Panc1 (cell line): Measurements from ENCODE around the gene FBN1. TPM values are rescaled to one million over a fixed set of nuclear protein-coding genes. Genes with fewer than 3 reads are reported as not detected.

Experiments used
- ATAC-seq: fragments of 200-7000 bp; cut with Tn5 transposase; 2 replicates; pipeline ENCODE4 v1.9.1; 2020; ENCODE audit warnings: mild to moderate bottlenecking, moderate library complexity
- BruUV-seq: library from RNA; stranded (reverse); fragments of 400-500 nt; replicated peaks from 2 replicates; lab custom pipeline; 2021; lab: Mats Ljungman, UMichigan
- CTCF ChIA-PET: fragments of 300-600 bp; sonication (Branson Sonifier 250); formaldehyde crosslinking; loops from one replicate; lab custom pipeline; 2022; ENCODE audit warnings: antibody characterized with exemption; lab: Charles Lee
- POLR2A ChIA-PET: fragments of 300-600 bp; sonication (Branson Sonifier 250); formaldehyde crosslinking; loops from one replicate; lab custom pipeline; 2022; ENCODE audit warnings: antibody characterized with exemption; lab: Charles Lee
- DNase-seq: peaks from one replicate; pipeline ENCODE4 v3.0.0-alpha.2; 2010; ENCODE audit warnings: low read depth, low spot score
- H3K27ac ChIP-seq: 2 replicates; pipeline ENCODE4 v1.5.1; 2011; ENCODE audit warnings: mild to moderate bottlenecking, low read length, inconsistent platforms
- H3K27me3 ChIP-seq: fragments of 200-500 bp; sonication (Bioruptor generic); 2 replicates; pipeline ENCODE4 v1.6.0; 2014; ENCODE audit warnings: low read length, inconsistent platforms; ENCODE audit not compliant: control insufficient read depth, insufficient read depth
- H3K36me3 ChIP-seq: fragments of 200-500 bp; sonication (Bioruptor generic); 2 replicates; pipeline ENCODE4 v1.5.1; 2014; ENCODE audit warnings: inconsistent platforms, mild to moderate bottlenecking, low read length, moderate library complexity; ENCODE audit not compliant: control insufficient read depth, insufficient read depth
- H3K4me1 ChIP-seq: 2 replicates; pipeline ENCODE4 v1.5.1; 2011; ENCODE audit warnings: inconsistent platforms, mild to moderate bottlenecking, low read length, moderate library complexity; ENCODE audit not compliant: control insufficient read depth, insufficient read depth
- H3K4me3 ChIP-seq, 2 experiments: 2 replicates each; pipeline ENCODE4 v1.5.1; 2011 to 2012; ENCODE audit warnings: low read depth in 2 of 2, low read length in 2 of 2, mild to moderate bottlenecking in 2 of 2, inconsistent platforms in 1 of 2, moderate library complexity in 1 of 2
- H3K9me3 ChIP-seq: fragments of 200-500 bp; sonication (Bioruptor generic); 2 replicates; pipeline ENCODE4 v1.5.1; 2014; ENCODE audit warnings: low read depth, mild to moderate bottlenecking, inconsistent platforms, low read length, moderate library complexity; ENCODE audit not compliant: control insufficient read depth, insufficient read depth
- CTCF ChIP-seq: fragments of 450-650 bp; IDR thresholded peaks from 2 replicates; pipeline ENCODE4 v1.5.1; 2017; ENCODE audit warnings: mild to moderate bottlenecking
- POLR2AphosphoS5 ChIP-seq: IDR thresholded peaks from 2 replicates; pipeline ENCODE4 v1.6.1; 2012; ENCODE audit warnings: mild to moderate bottlenecking, low read depth, low read length, moderate library complexity
- REST ChIP-seq, 2 experiments: IDR thresholded peaks; 2 replicates each; pipeline ENCODE4 v1.6.1; 2011 to 2012; ENCODE audit warnings: low read depth in 2 of 2, control low read depth in 1 of 2, low read length in 1 of 2, mild to moderate bottlenecking in 1 of 2, moderate library complexity in 1 of 2; ENCODE audit not compliant: insufficient read depth in 1 of 2
- SIN3A ChIP-seq: IDR thresholded peaks from 2 replicates; pipeline ENCODE4 v1.6.1; 2012; ENCODE audit warnings: low read depth, mild to moderate bottlenecking, low read length, moderate library complexity, borderline replicate concordance; ENCODE audit not compliant: insufficient read depth
- TCF7L2 ChIP-seq: IDR thresholded peaks from 2 replicates; pipeline ENCODE4 v1.6.1; 2011; ENCODE audit warnings: mild to moderate bottlenecking, low read depth, low read length, inconsistent platforms
- in situ Hi-C: cut with HindIII; loops from 2 replicates; pipeline ENCODE4 v1.10.0; 2016; ENCODE audit warnings: low sequenced_read_pairs, low pct_unique_long_range_greater_than_20kb
- intact Hi-C: fragments of 100-400 bp; cut with micrococcal nuclease; formaldehyde crosslinking; loops from one replicate; pipeline ENCODE4 v1.10.0; 2022; ENCODE audit not compliant: unreplicated experiment
- total RNA-seq: library from RNA; stranded (reverse); gene quantifications from one replicate; pipeline ENCODE4 v1.2.1, GENCODE V29; 2021; ENCODE audit not compliant: unreplicated experiment

FBN1 gene
- total RNA-seq, 1 experiment from 2014 or later, result 0.46 TPM

GRCh38 chr15:48581219-48581618 is 64.3 kb downstream of the FBN1 start:
- ATAC-seq (no peak), DNase-seq (no peak)
- CTCF ChIA-PET, result no interaction called here
- Histone ChIP-seq H3K9me3 (no peaks in the 10 kb centered on the region), H3K27ac (no peak overlapping the region), H3K4me3 (no peak overlapping the region), H3K4me1 (no peaks in the 10 kb centered on the region), H3K36me3 (no peaks in the 10 kb centered on the region), H3K27me3 (no peaks in the 10 kb centered on the region)
- in situ Hi-C loops (no loop called here), intact Hi-C loops (no loop called here)
- BruUV-seq, result no TSS peak
- POLR2A ChIA-PET, result no interaction called here
- TF ChIP-seq SIN3A (no peak), CTCF (no peak), POLR2AphosphoS5 (no peak)

GRCh38 chr15:48580736-48581135 is 64.8 kb downstream of the FBN1 start:
- DNase-seq (no peak), ATAC-seq (no peak)
- H3K9me3 ChIP-seq, result no peaks in the 10 kb centered on the region
- in situ Hi-C loops, result no loop called here
- ChIA-PET POLR2A (no interaction called here), CTCF (no interaction called here)
- H3K27ac ChIP-seq, result no peak overlapping the region
- no peaks in the 10 kb centered on the region for H3K4me1 ChIP-seq
- TF ChIP-seq REST (IDR thresholded peaks at IDR 0.05; ENCODE audit: insufficient read depth in 1 of 2, low read depth in 2 of 2, low read length in 1 of 2) (no peak), POLR2AphosphoS5 (no peak), TCF7L2 (no peak), CTCF (no peak), SIN3A (no peak)
- H3K27me3 ChIP-seq, result no peaks in the 10 kb centered on the region; the same call in 1 of the 2 replicates
- H3K36me3 ChIP-seq, result no peaks in the 10 kb centered on the region
- intact Hi-C loops, result no loop called here
- BruUV-seq, result no TSS peak
- no peak overlapping the region for H3K4me3 ChIP-seq
